Endothelial cell of umbilical vein (primary cell): ENCODE data around the gene CENPA. TPM values are rescaled to one million over a fixed set of nuclear protein-coding genes. Genes with fewer than 3 reads are reported as not detected.

ENCODE experiments used
- BruUV-seq: library from RNA; stranded (reverse); fragments of 400-500 nt; replicated peaks from 2 replicates; lab custom pipeline; 2021; lab: Mats Ljungman, UMichigan
- CTCF ChIA-PET: fragments of 300-600, 350-600 bp; sonication (Branson Sonifier 250); formaldehyde crosslinking; loops from one replicate; lab custom pipeline; 2021; ENCODE audit warnings: antibody characterized with exemption, inconsistent platforms; lab: Charles Lee
- POLR2A ChIA-PET: fragments of 300-600, 350-600 bp; sonication (Branson Sonifier 250); formaldehyde crosslinking; loops from one replicate; lab custom pipeline; 2021; ENCODE audit warnings: antibody characterized with exemption, inconsistent platforms; lab: Charles Lee
- DNase-seq: peaks from one replicate; pipeline ENCODE4 v3.0.0-alpha.2; 2011; ENCODE audit warnings: low read depth, low spot score
- FAIRE-seq: peaks from 2 replicates; lab custom pipeline; 2011; peaks lifted over from hg19 to GRCh38; lab: Jason Lieb, UNC
- H2AFZ ChIP-seq: 2 replicates; pipeline ENCODE4 v1.6.0; 2012; ENCODE audit warnings: low read depth, low read length, control low read depth, inconsistent platforms
- H3K27ac ChIP-seq: 2 replicates; pipeline ENCODE4 v1.5.1; 2011; ENCODE audit warnings: low read depth, mild to moderate bottlenecking, control low read depth, low read length, moderate library complexity; ENCODE audit not compliant: insufficient read depth
- H3K27me3 ChIP-seq, 2 experiments: 2 replicates each; pipeline versions ENCODE4 v1.6.0 to v1.6.1; 2011; ENCODE audit warnings: low read length in 2 of 2, mixed read lengths in 1 of 2; ENCODE audit not compliant: control insufficient read depth in 2 of 2, insufficient read depth in 2 of 2
- H3K36me3 ChIP-seq, 2 experiments: 2 replicates in 1 of 2; 3 replicates in 1 of 2; pipeline ENCODE4 v1.5.1; 2011; ENCODE audit warnings: low read length in 2 of 2, mild to moderate bottlenecking in 1 of 2, moderate library complexity in 1 of 2; ENCODE audit not compliant: control insufficient read depth in 2 of 2, insufficient read depth in 2 of 2; ENCODE audit errors: extremely low read depth in 1 of 2
- H3K4me1 ChIP-seq: 3 replicates; pipeline ENCODE4 v1.5.1; 2011; ENCODE audit warnings: mild to moderate bottlenecking, low read length; ENCODE audit not compliant: control insufficient read depth, insufficient read depth; ENCODE audit errors: extremely low read depth
- H3K4me2 ChIP-seq: 2 replicates; pipeline ENCODE4 v1.6.1; 2011; ENCODE audit warnings: low read length, control low read depth, mixed read lengths; ENCODE audit not compliant: insufficient read depth
- H3K4me3 ChIP-seq, 3 experiments: fragments of 200-600 bp in 1 of 3; sonication (generic), shearing (Covaris generic) in 1 of 3; replicated peaks in 1 of 3; 2 replicates each; pipeline ENCODE4 v1.5.1; 2011 to 2016; ENCODE audit warnings: control low read depth in 3 of 3, low read length in 3 of 3, mild to moderate bottlenecking in 2 of 3, inconsistent platforms in 1 of 3, low read depth in 1 of 3, moderate library complexity in 1 of 3; ENCODE audit not compliant: insufficient read depth in 1 of 3
- H3K79me2 ChIP-seq: 2 replicates; pipeline ENCODE4 v1.6.0; 2012; ENCODE audit warnings: low read length, inconsistent platforms; ENCODE audit not compliant: control insufficient read depth, insufficient read depth
- H3K9ac ChIP-seq: replicated peaks from 2 replicates; pipeline ENCODE3; 2011; ENCODE audit warnings: low read length, control low read depth; ENCODE audit not compliant: insufficient read depth; ENCODE audit errors: extremely low read depth
- H3K9me1 ChIP-seq: replicated peaks from 3 replicates; pipeline ENCODE4 v1.6.0; 2011; ENCODE audit warnings: mild to moderate bottlenecking, low read length; ENCODE audit not compliant: control insufficient read depth, insufficient read depth; ENCODE audit errors: extremely low read depth
- H3K9me3 ChIP-seq: replicated peaks from 2 replicates; pipeline ENCODE4 v1.5.1; 2012; ENCODE audit warnings: low read length, inconsistent platforms; ENCODE audit not compliant: control insufficient read depth, insufficient read depth
- H4K20me1 ChIP-seq: replicated peaks from 2 replicates; pipeline ENCODE3; 2011; ENCODE audit warnings: mild to moderate bottlenecking, low read length; ENCODE audit not compliant: control insufficient read depth, insufficient read depth; ENCODE audit errors: extremely low read depth
- CTCF ChIP-seq, 2 donors: IDR thresholded peaks; 1 replicate in 1 of 2; 2 replicates in 1 of 2; pipeline ENCODE4 v1.5.1; 2011; ENCODE audit warnings: low read length in 2 of 2, mild to moderate bottlenecking in 2 of 2, moderate library complexity in 2 of 2, control low read depth in 1 of 2, inconsistent platforms in 1 of 2, low read depth in 1 of 2; ENCODE audit not compliant: insufficient read depth in 1 of 2; ENCODE audit errors: extremely low read depth in 1 of 2
- FOS ChIP-seq: IDR thresholded peaks from 2 replicates; pipeline ENCODE4 v1.6.1; 2011; ENCODE audit warnings: mild to moderate bottlenecking, low read length, moderate library complexity, borderline replicate concordance; ENCODE audit not compliant: insufficient read depth
- GATA2 ChIP-seq: IDR thresholded peaks from 2 replicates; pipeline ENCODE4 v1.7.0; 2011; ENCODE audit warnings: low read depth, mild to moderate bottlenecking, moderate library complexity, mixed read lengths, low read length; ENCODE audit not compliant: insufficient read length, insufficient read depth
- JUN ChIP-seq: IDR thresholded peaks from 2 replicates; pipeline ENCODE4 v1.6.1; 2011; ENCODE audit warnings: borderline replicate concordance, low read depth; ENCODE audit not compliant: insufficient read length, insufficient read depth
- MAX ChIP-seq: IDR thresholded peaks from 2 replicates; pipeline ENCODE4 v1.6.1; 2011; ENCODE audit not compliant: insufficient read depth, insufficient read length
- MYC ChIP-seq: IDR thresholded peaks from one replicate; pipeline ENCODE4 v1.6.1; 2011; ENCODE audit warnings: mild to moderate bottlenecking, low read depth, low read length
- dilution Hi-C: fragments of 300-500 bp; cut with MboI; formaldehyde crosslinking; loops from one replicate; pipeline ENCODE4 v1.15.0; 2019; ENCODE audit warnings: low sequenced_read_pairs; ENCODE audit not compliant: extremely low pct_ligation_motif_present
- intact Hi-C: fragments of 100-400 bp; cut with micrococcal nuclease; formaldehyde crosslinking; loops from one replicate; pipeline ENCODE4 v1.10.0; 2022
- polyA plus RNA-seq, 4 experiments: library from polyadenylated mRNA; depleted of rRNA in 3 of 4; stranded (reverse) in 3 of 4; unstranded in 1 of 4; fragments of >200 nt; gene quantifications; 2 replicates each; pipeline versions ENCODE4 v1.2.1 to v1.2.3, GENCODE V29; 2011 to 2012; ENCODE audit warnings: missing spikeins in 1 of 4
- total RNA-seq: library from RNA; stranded (reverse); gene quantifications from 2 replicates; pipeline ENCODE4 v1.2.3, GENCODE V29; 2021

CENPA gene
- total and polyA plus RNA-seq, 2 donors (not counting 3 experiments of a cell fraction or from before 2014, with no cell fraction given): 22.0 to 33.1 TPM

GRCh38 chr2:26754972-26755670 lies 30.7 kb upstream of the CENPA start:
- Histone ChIP-seq H2AFZ (no peak overlapping the region), H3K36me3 (no peaks in the 10 kb centered on the region), H3K9me3 (no peaks in the 10 kb centered on the region), H3K27me3 (no peaks in the 10 kb centered on the region), H3K4me2 (no peak overlapping the region), H3K4me1 (peaks cover 23% of the 10 kb centered on the region), H3K27ac (no peak overlapping the region), H4K20me1 (no peaks in the 10 kb centered on the region), H3K9ac (no peak overlapping the region), H3K79me2 (no peaks in the 10 kb centered on the region), H3K4me3 (no peak overlapping the region), H3K9me1 (no peaks in the 10 kb centered on the region)
- TF ChIP-seq JUN: no peak
- TF ChIP-seq MYC: no peak
- no peak for TF ChIP-seq GATA2
- no peak for TF ChIP-seq MAX
- no peak for TF ChIP-seq CTCF (IDR thresholded peaks at IDR 0.05; ENCODE audit: extremely low read depth in 1 of 2, insufficient read depth in 1 of 2, low read depth in 1 of 2, low read length in 2 of 2)
- TF ChIP-seq FOS: no peak
- DNase-seq (no peak), FAIRE-seq (no peak)
- no TSS peak for BruUV-seq
- intact Hi-C loops: loop anchor here (5.0 kb wide), 1 partner anchor 258 kb away; no protein-coding TSS in a partner anchor
- dilution Hi-C loops: no loop called here
- ChIA-PET POLR2A (no interaction called here), CTCF (interaction anchor here (1.0 to 1.4 kb wide), 2 partner anchors 24 to 149 kb away, joined by 3 to 4 read pairs; no protein-coding TSS in a partner anchor)
